Tibial nerve (tissue), 4 donors: ENCODE measurements around the gene FOXQ1.

Experiments used
- CTCF ChIP-seq, 5 experiments: fragments of 200-600 bp in 3 of 5; fragments of 450-650 bp in 2 of 5; sonication (generic) in 3 of 5; IDR thresholded peaks; one replicate each; pipeline ENCODE4 v1.5.1; 2016 to 2019; ENCODE audit warnings: antibody characterized with exemption in 5 of 5, mild to moderate bottlenecking in 3 of 5, moderate library complexity in 2 of 5
- EP300 ChIP-seq, 2 donors: sonication (generic); formaldehyde crosslinking; IDR thresholded peaks; one replicate each; pipeline ENCODE4 v1.6.1; 2017; ENCODE audit warnings: antibody characterized with exemption in 2 of 2, mild to moderate bottlenecking in 1 of 2
- POLR2A ChIP-seq, 2 donors: fragments of 450-650 bp; IDR thresholded peaks; one replicate each; pipeline ENCODE4 v1.6.1; 2017; ENCODE audit warnings: antibody characterized with exemption in 2 of 2, mild to moderate bottlenecking in 2 of 2, moderate library complexity in 2 of 2

- TF ChIP-seq CTCF (IDR thresholded peaks at IDR 0.05), result no peak
- TF ChIP-seq EP300 (IDR thresholded peaks at IDR 0.05), result no peak
- TF ChIP-seq POLR2A (IDR thresholded peaks at IDR 0.05), result no peak
Measured at GRCh38 chr6:1287103-1287591, 24.8 kb upstream of the FOXQ1 start.
